Stimulated activated naive CD8-positive, alpha-beta T cell treated with anti-CD3 and anti-CD28 coated beads, Interleukin-15, Interleukin-2, amounts not matched to agents 100 ng/mL and 50 ng/mL, for 24 hours (primary cell): ENCODE results near the gene KCNIP1.

Experiments
- H3K27ac Mint-ChIP-seq: one replicate; pipeline ENCODE4 v1.8.0; 2021; ENCODE audit warnings: mild to moderate bottlenecking, mixed read lengths
- H3K27me3 Mint-ChIP-seq: one replicate; pipeline ENCODE4 v1.8.0; 2021; ENCODE audit warnings: mixed read lengths
- H3K36me3 Mint-ChIP-seq: one replicate; pipeline ENCODE4 v1.8.0; 2021; ENCODE audit warnings: low read depth, mixed read lengths
- H3K4me1 Mint-ChIP-seq: one replicate; pipeline ENCODE4 v1.8.0; 2021; ENCODE audit warnings: low read depth, mixed read lengths
- H3K4me3 Mint-ChIP-seq: one replicate; pipeline ENCODE4 v1.8.0; 2021; ENCODE audit warnings: mild to moderate bottlenecking, mixed read lengths
- H3K9me3 Mint-ChIP-seq: one replicate; pipeline ENCODE4 v1.8.0; 2021; ENCODE audit warnings: mixed read lengths

Gene KCNIP1

GRCh38 chr5:170633235-170634081, 129.6 kb downstream of the KCNIP1 start:
- Mint-ChIP-seq H3K4me3 (peak overlapping the region; percentile 61), H3K4me1 (peaks cover 19% of the 10 kb centered on the region), H3K27me3 (peaks cover under 1% of the 10 kb centered on the region), H3K36me3 (no peaks in the 10 kb centered on the region), H3K9me3 (no peaks in the 10 kb centered on the region), H3K27ac (no peak overlapping the region)

- Mint-ChIP-seq H3K36me3 (no peaks in the 10 kb centered on the region), H3K4me1 (peaks cover 19% of the 10 kb centered on the region), H3K4me3 (no peak overlapping the region), H3K27ac (no peak overlapping the region), H3K9me3 (no peaks in the 10 kb centered on the region), H3K27me3 (peaks cover 4% of the 10 kb centered on the region)
Measured at GRCh38 chr5:170634256-170634990, 130.6 kb downstream of the KCNIP1 start.

- no peaks in the 10 kb centered on the region for H3K36me3 Mint-ChIP-seq
- no peaks in the 10 kb centered on the region for H3K9me3 Mint-ChIP-seq
- peaks cover 19% of the 10 kb centered on the region for H3K4me1 Mint-ChIP-seq
- peaks cover 4% of the 10 kb centered on the region for H3K27me3 Mint-ChIP-seq
- no peak overlapping the region for H3K27ac Mint-ChIP-seq
- no peak overlapping the region for H3K4me3 Mint-ChIP-seq
Measured at GRCh38 chr5:170635706-170636105, 131.9 kb downstream of the KCNIP1 start.

- H3K27me3 Mint-ChIP-seq, result peaks cover 4% of the 10 kb centered on the region
- H3K9me3 Mint-ChIP-seq, result no peaks in the 10 kb centered on the region
- H3K4me3 Mint-ChIP-seq, result no peak overlapping the region
- peaks cover 19% of the 10 kb centered on the region for H3K4me1 Mint-ChIP-seq
- H3K27ac Mint-ChIP-seq, result no peak overlapping the region
- H3K36me3 Mint-ChIP-seq, result no peaks in the 10 kb centered on the region
Measured at GRCh38 chr5:170636206-170636605, 132.4 kb downstream of the KCNIP1 start.

- H3K36me3 Mint-ChIP-seq, result no peaks in the 10 kb centered on the region
- H3K4me1 Mint-ChIP-seq, result peaks cover 19% of the 10 kb centered on the region
- H3K9me3 Mint-ChIP-seq, result no peaks in the 10 kb centered on the region
- H3K4me3 Mint-ChIP-seq, result no peak overlapping the region
- no peak overlapping the region for H3K27ac Mint-ChIP-seq
- H3K27me3 Mint-ChIP-seq, result peaks cover 4% of the 10 kb centered on the region
Measured at GRCh38 chr5:170636801-170637477, 133.1 kb downstream of the KCNIP1 start.

GRCh38 chr5:170638051-170638450, 134.2 kb downstream of the KCNIP1 start:
- Mint-ChIP-seq H3K27ac (no peak overlapping the region), H3K4me1 (peaks cover 15% of the 10 kb centered on the region), H3K27me3 (peaks cover 4% of the 10 kb centered on the region), H3K36me3 (no peaks in the 10 kb centered on the region), H3K9me3 (no peaks in the 10 kb centered on the region), H3K4me3 (no peak overlapping the region)

GRCh38 chr5:170638454-170639220, 134.8 kb downstream of the KCNIP1 start:
- Mint-ChIP-seq H3K27me3 (peaks cover 8% of the 10 kb centered on the region), H3K36me3 (no peaks in the 10 kb centered on the region)

GRCh38 chr5:170639221-170639925, 135.6 kb downstream of the KCNIP1 start:
- Mint-ChIP-seq H3K27me3 (peaks cover 15% of the 10 kb centered on the region), H3K36me3 (no peaks in the 10 kb centered on the region), H3K27ac (no peak overlapping the region), H3K4me1 (peaks cover 2% of the 10 kb centered on the region), H3K4me3 (no peak overlapping the region), H3K9me3 (no peaks in the 10 kb centered on the region)

More at GRCh38 chr5:170638454-170639220, 134.8 kb downstream of the KCNIP1 start:
- no peaks in the 10 kb centered on the region for H3K9me3 Mint-ChIP-seq
- no peak overlapping the region for H3K4me3 Mint-ChIP-seq
- H3K4me1 Mint-ChIP-seq, result peaks cover 9% of the 10 kb centered on the region
- no peak overlapping the region for H3K27ac Mint-ChIP-seq

GRCh38 chr5:170640731-170641588, 137.1 kb downstream of the KCNIP1 start:
- Mint-ChIP-seq H3K4me3 (no peak overlapping the region), H3K27me3 (peaks cover 27% of the 10 kb centered on the region), H3K27ac (no peak overlapping the region), H3K4me1 (no peaks in the 10 kb centered on the region), H3K9me3 (no peaks in the 10 kb centered on the region), H3K36me3 (no peaks in the 10 kb centered on the region)

GRCh38 chr5:170641589-170642031, 137.8 kb downstream of the KCNIP1 start:
- Mint-ChIP-seq H3K27me3 (peaks cover 33% of the 10 kb centered on the region), H3K36me3 (no peaks in the 10 kb centered on the region), H3K4me3 (no peak overlapping the region), H3K4me1 (no peaks in the 10 kb centered on the region), H3K27ac (no peak overlapping the region), H3K9me3 (no peaks in the 10 kb centered on the region)

- H3K4me1 Mint-ChIP-seq, result no peaks in the 10 kb centered on the region
- no peaks in the 10 kb centered on the region for H3K36me3 Mint-ChIP-seq
- H3K27ac Mint-ChIP-seq, result no peak overlapping the region
- peaks cover 33% of the 10 kb centered on the region for H3K27me3 Mint-ChIP-seq
- no peaks in the 10 kb centered on the region for H3K9me3 Mint-ChIP-seq
- no peak overlapping the region for H3K4me3 Mint-ChIP-seq
Measured at GRCh38 chr5:170642066-170642735, 138.4 kb downstream of the KCNIP1 start.

GRCh38 chr5:170642776-170643436, 139.1 kb downstream of the KCNIP1 start:
- Mint-ChIP-seq H3K27me3 (peaks cover 35% of the 10 kb centered on the region), H3K9me3 (no peaks in the 10 kb centered on the region), H3K4me1 (no peaks in the 10 kb centered on the region), H3K36me3 (no peaks in the 10 kb centered on the region), H3K4me3 (no peak overlapping the region), H3K27ac (no peak overlapping the region)
